Esophagus squamous epithelium (tissue), 5 donors: ENCODE measurements around the gene SPNS2. TPM values are rescaled to one million over a fixed set of nuclear protein-coding genes. Genes with fewer than 3 reads are reported as not detected.

ENCODE experiments used
- DNase-seq: peaks from one replicate; lab custom pipeline; 2025; lab: John Stamatoyannopoulos, UW
- H3K27ac ChIP-seq, 4 donors: fragments of 200-600 bp; sonication (generic); one replicate each; pipeline ENCODE4 v1.5.1; 2016 to 2019; ENCODE audit warnings: mild to moderate bottlenecking in 1 of 4
- H3K27me3 ChIP-seq, 4 donors: fragments of 200-600 bp; sonication (generic); 1 replicate in 3 of 4; 2 replicates in 1 of 4; pipeline versions ENCODE4 v1.5.1 to v1.6.0; 2017 to 2021; ENCODE audit warnings: antibody characterized with exemption in 1 of 4
- H3K36me3 ChIP-seq, 3 donors: fragments of 200-600 bp; sonication (generic); one replicate each; pipeline ENCODE4 v1.5.1; 2016 to 2019
- H3K4me1 ChIP-seq, 3 donors: fragments of 200-600 bp; sonication (generic); one replicate each; pipeline ENCODE4 v1.5.1; 2017 to 2019
- H3K4me3 ChIP-seq, 4 donors: fragments of 200-600 bp; sonication (generic); 1 replicate in 3 of 4; 2 replicates in 1 of 4; pipeline ENCODE4 v1.5.1; 2016 to 2019; ENCODE audit warnings: mild to moderate bottlenecking in 2 of 4, moderate library complexity in 1 of 4
- H3K9me3 ChIP-seq, 3 donors: fragments of 200-600 bp; sonication (generic); one replicate each; pipeline ENCODE4 v1.5.1; 2016 to 2019
- POLR2A ChIP-seq, 4 donors: fragments of 450-650 bp; IDR thresholded peaks; one replicate each; pipeline ENCODE4 v1.6.1; 2017; ENCODE audit warnings: antibody characterized with exemption in 4 of 4, mild to moderate bottlenecking in 4 of 4, moderate library complexity in 3 of 4
- WGBS, 2 donors: methylation state at CpG; one replicate each; pipeline ENCODE4 v1.1.5; 2018; 5-methylcytosine and 5-hydroxymethylcytosine counted together
- intact Hi-C: fragments of 100-400 bp; cut with DNase I; formaldehyde crosslinking; loops from one replicate; pipeline ENCODE4 v1.15.0; 2022
- total RNA-seq, 4 donors: library from RNA; depleted of rRNA; stranded (reverse); fragments of >200 nt; gene quantifications; one replicate each; pipeline ENCODE4 v1.1.0, GENCODE V29; 2016
- TF ChIP-seq, protein P1 (sequence below), 6 experiments: fragments of 450-650 bp in 4 of 6; fragments of 200-600 bp in 2 of 6; sonication (generic) in 2 of 6; IDR thresholded peaks; one replicate each; pipeline ENCODE4 v1.5.1; 2016 to 2019; ENCODE audit warnings: antibody characterized with exemption in 6 of 6, mild to moderate bottlenecking in 4 of 6, moderate library complexity in 4 of 6
- donor health status: DM: yes; HTN: yes; CAD: no.

SPNS2 gene
- total RNA-seq, 4 donors from 2014 or later = 36.8 to 66.6 (median 47.6) TPM

DNA sequence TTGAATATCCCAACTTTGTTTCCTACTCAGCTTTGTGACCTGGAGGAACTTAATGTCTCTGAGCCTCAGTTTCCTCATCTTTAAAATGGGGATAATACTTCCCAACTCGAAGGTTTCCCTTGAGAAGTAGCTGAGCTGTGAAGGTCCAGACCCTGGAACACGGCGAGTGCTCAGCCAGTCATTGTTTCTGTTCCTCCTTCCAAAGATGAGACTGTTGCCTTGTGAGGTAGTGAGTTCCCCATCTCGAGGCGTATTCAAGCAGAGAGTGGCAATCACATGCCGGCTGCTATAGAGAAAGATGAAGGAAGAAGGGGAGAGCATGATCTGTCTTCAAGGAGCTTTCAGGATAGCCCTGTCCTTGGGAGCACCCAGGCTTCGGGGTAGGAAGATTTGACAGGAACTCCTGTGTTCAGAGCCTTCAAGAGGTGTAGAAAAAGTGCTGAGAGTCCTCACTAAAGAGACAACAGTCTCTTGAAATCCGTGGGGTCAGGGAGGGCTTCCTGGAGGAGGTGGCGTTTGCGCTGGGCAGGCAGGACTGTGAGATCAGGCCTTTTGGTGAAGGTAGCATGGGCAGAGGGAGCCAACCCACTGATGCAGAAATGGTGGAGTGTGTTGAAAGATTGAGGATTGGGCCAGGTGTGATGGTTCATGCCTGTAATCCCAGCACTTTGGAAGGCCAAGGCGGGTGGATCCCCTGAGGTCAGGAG lies 27.2 kb downstream of the SPNS2 start:
- TF ChIP-seq POLR2A (IDR thresholded peaks at IDR 0.05) = no peak
- TF ChIP-seq, protein P1, sequence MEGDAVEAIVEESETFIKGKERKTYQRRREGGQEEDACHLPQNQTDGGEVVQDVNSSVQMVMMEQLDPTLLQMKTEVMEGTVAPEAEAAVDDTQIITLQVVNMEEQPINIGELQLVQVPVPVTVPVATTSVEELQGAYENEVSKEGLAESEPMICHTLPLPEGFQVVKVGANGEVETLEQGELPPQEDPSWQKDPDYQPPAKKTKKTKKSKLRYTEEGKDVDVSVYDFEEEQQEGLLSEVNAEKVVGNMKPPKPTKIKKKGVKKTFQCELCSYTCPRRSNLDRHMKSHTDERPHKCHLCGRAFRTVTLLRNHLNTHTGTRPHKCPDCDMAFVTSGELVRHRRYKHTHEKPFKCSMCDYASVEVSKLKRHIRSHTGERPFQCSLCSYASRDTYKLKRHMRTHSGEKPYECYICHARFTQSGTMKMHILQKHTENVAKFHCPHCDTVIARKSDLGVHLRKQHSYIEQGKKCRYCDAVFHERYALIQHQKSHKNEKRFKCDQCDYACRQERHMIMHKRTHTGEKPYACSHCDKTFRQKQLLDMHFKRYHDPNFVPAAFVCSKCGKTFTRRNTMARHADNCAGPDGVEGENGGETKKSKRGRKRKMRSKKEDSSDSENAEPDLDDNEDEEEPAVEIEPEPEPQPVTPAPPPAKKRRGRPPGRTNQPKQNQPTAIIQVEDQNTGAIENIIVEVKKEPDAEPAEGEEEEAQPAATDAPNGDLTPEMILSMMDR (IDR thresholded peaks at IDR 0.05) = no peak
- H3K4me1 ChIP-seq = peaks cover 0 to 76% (median 18%) of the 10 kb centered on the region in 3 donors
- H3K4me3 ChIP-seq = no peak overlapping the region
- peaks cover 0 to 7% (median 0%) of the 10 kb centered on the region in 4 donors for H3K27me3 ChIP-seq
- H3K9me3 ChIP-seq = no peaks in the 10 kb centered on the region
- no peaks in the 10 kb centered on the region for H3K36me3 ChIP-seq
- intact Hi-C loops = no loop called here
- no peak overlapping the region for H3K27ac ChIP-seq
- no peak for DNase-seq
- WGBS, 2 donors = 85 to 87% methylated on average over 10 to 11 of the region's 11 CpGs

DNA sequence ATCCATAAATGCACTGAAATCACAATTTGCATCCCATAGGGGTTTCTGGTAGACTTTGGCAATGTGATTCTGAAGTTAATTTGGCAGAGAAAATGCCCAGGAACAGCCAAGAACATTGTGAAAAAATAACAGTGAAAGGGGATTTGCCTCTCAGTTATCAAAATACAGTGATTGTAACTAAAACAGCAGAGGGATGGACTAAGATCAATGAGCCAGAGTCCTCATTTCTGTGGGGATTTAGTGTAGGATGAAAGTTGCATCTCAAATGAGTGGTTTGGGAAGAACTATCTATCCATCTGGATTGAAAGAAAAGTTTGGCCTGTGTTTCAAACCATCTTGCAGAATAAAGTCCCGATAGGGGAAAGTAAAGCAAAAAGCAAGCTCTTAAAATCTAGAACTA lies 28.5 kb downstream of the SPNS2 start:
- intact Hi-C loops = no loop called here
- Histone ChIP-seq H3K27me3 (peaks cover 0 to 19% (median 0%) of the 10 kb centered on the region in 4 donors), H3K9me3 (no peaks in the 10 kb centered on the region), H3K4me3 (no peak overlapping the region), H3K4me1 (peaks cover 0 to 70% (median 6%) of the 10 kb centered on the region in 3 donors), H3K27ac (peak overlapping the region in 2 of 4 donors; percentile 7 to 60), H3K36me3 (no peaks in the 10 kb centered on the region)
- TF ChIP-seq, protein P1 (IDR thresholded peaks at IDR 0.05) = no peak
- TF ChIP-seq POLR2A (IDR thresholded peaks at IDR 0.05) = no peak
- no peak for DNase-seq
- WGBS, 2 donors = 41 to 54% methylated on average over 1 of the region's 1 CpG

DNA sequence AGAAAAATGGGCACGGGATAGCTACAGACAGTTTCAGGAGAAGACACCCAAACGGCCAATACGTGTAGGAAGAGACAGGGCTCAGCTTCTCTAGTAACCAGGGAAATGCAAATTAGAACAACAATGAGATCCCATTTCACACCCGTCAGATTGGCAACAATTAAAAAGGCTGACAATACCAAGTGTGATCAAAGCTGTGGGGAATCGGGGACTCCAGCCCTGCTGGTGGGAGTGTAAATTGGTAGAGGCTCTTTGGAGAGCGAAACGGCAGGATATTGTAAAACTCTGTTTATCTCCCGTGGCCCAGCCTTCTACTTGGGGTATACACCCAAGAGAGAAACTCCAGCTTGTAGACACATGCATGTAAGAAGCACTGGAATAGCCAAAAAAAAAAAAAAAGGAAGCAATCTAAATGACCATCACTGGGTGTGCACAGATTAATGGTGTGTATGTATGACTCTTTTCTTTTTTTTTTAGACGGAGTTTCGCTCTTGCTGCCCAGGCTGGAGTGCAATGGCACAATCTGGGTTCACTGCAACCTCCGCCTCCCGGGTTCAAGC lies 29.0 kb downstream of the SPNS2 start:
- H3K27ac ChIP-seq = peak overlapping the region in 3 of 4 donors; percentile 7 to 60 (median 26)
- no peak for DNase-seq
- no peak overlapping the region for H3K4me3 ChIP-seq
- TF ChIP-seq, protein P1 (IDR thresholded peaks at IDR 0.05) = no peak
- no peak for TF ChIP-seq POLR2A (IDR thresholded peaks at IDR 0.05)
- H3K36me3 ChIP-seq = peaks cover 0 to 4% (median 0%) of the 10 kb centered on the region in 3 donors
- intact Hi-C loops = no loop called here
- peaks cover 0 to 70% (median 6%) of the 10 kb centered on the region in 3 donors for H3K4me1 ChIP-seq
- H3K9me3 ChIP-seq = no peaks in the 10 kb centered on the region
- H3K27me3 ChIP-seq = peaks cover 0 to 19% (median 0%) of the 10 kb centered on the region in 4 donors
- 60 to 67% methylated on average over 12 of the region's 12 CpGs for WGBS, 2 donors

DNA sequence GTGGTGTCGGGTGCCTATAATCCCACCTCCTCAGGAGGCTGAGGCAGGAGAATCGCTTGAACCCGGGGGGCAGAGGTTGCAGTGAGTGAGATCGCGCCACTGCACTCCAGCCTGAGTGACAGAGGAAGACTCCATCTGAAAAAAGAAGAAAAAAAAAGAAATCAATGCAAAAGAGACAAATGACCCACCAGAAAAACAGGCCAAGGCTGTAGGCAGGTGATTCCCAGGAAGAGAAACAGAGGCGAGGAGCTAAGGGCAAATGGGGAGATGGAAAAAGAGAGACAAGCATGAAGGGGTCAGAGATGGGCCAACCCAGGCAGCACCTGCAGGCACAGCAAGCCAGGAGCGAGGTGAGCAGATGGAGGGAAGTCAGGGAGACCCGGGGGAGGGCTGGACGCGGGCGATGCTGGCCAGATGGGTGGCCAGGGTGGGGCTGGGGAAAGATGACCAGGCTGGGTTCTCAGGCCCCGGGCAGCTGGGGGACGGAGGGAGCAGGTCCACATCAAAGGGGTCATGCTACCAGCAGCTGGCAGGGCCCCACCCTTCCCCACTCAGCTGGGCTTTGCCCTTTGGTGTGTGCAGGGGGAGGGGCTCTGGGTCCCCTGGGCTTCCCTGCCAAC lies 31.0 kb downstream of the SPNS2 start:
- 69 to 77% methylated on average over 12 to 13 of the region's 13 CpGs for WGBS, 2 donors
- H3K9me3 ChIP-seq = no peaks in the 10 kb centered on the region
- DNase-seq = no peak
- H3K27me3 ChIP-seq = peaks cover 0 to 37% (median 0%) of the 10 kb centered on the region in 4 donors
- H3K4me3 ChIP-seq = no peak overlapping the region
- intact Hi-C loops = no loop called here
- no peak for TF ChIP-seq POLR2A (IDR thresholded peaks at IDR 0.05)
- TF ChIP-seq, protein P1 (IDR thresholded peaks at IDR 0.05) = no peak
- H3K36me3 ChIP-seq = peaks cover 0 to 10% (median 0%) of the 10 kb centered on the region in 3 donors
- H3K4me1 ChIP-seq = peaks cover 12 to 75% (median 21%) of the 10 kb centered on the region in 3 donors
- H3K27ac ChIP-seq = peak overlapping the region; percentile 10 to 79 (median 54)
